IMR-90 (cell line): ENCODE results near the gene INPP5A. TPM values are rescaled to one million over a fixed set of nuclear protein-coding genes. Genes with fewer than 3 reads are reported as not detected.

Experiments
- ATAC-seq: fragments of 200-7000 bp; cut with Tn5 transposase; 2 replicates; pipeline ENCODE4 v1.9.1; 2020; ENCODE audit warnings: low read depth, mild to moderate bottlenecking, moderate library complexity
- BruUV-seq: library from RNA; stranded (reverse); fragments of 400-500 nt; replicated peaks from 2 replicates; lab custom pipeline; 2021; lab: Mats Ljungman, UMichigan
- CTCF ChIA-PET: fragments of 300-600 bp; formaldehyde crosslinking; extraction: SDS; loops from one replicate; lab custom pipeline; 2021; ENCODE audit warnings: antibody characterized with exemption; lab: Yijun Ruan, JAX
- POLR2A ChIA-PET: fragments of 300-600 bp; sonication (Branson Sonifier 250); formaldehyde crosslinking; loops from one replicate; lab custom pipeline; 2022; ENCODE audit warnings: antibody characterized with exemption; ENCODE audit not compliant: unreplicated experiment; lab: Charles Lee
- DNase-seq: peaks from one replicate; pipeline ENCODE4 v3.0.0; 2013
- H2AFZ ChIP-seq: replicated peaks from 2 replicates; pipeline ENCODE3; 2013; ENCODE audit warnings: low read length, mild to moderate bottlenecking; ENCODE audit not compliant: poor library complexity
- H2AK5ac ChIP-seq: 2 replicates; pipeline ENCODE4 v1.6.1; 2013; ENCODE audit warnings: low read depth, low read length, inconsistent platforms
- H2AK9ac ChIP-seq: replicated peaks from 2 replicates; pipeline ENCODE3; 2013; ENCODE audit warnings: mild to moderate bottlenecking, low read depth, low read length, moderate library complexity; ENCODE audit not compliant: poor library complexity
- H2BK120ac ChIP-seq: 2 replicates; pipeline ENCODE4 v1.6.1; 2013; ENCODE audit warnings: low read depth, low read length, inconsistent platforms
- H2BK15ac ChIP-seq: 3 replicates; pipeline ENCODE4 v1.6.1; 2013; ENCODE audit warnings: low read depth, low read length, inconsistent platforms
- H2BK20ac ChIP-seq: 2 replicates; pipeline ENCODE4 v1.6.1; 2013; ENCODE audit warnings: low read depth, mild to moderate bottlenecking, inconsistent platforms, low read length, moderate library complexity
- H2BK5ac ChIP-seq: 2 replicates; pipeline ENCODE4 v1.6.1; 2013; ENCODE audit warnings: mild to moderate bottlenecking, low read depth, low read length, inconsistent platforms; ENCODE audit not compliant: poor library complexity, severe bottlenecking
- H3K14ac ChIP-seq: replicated peaks from 2 replicates; pipeline ENCODE4 v1.6.1; 2013; ENCODE audit warnings: low read depth, low read length, inconsistent platforms
- H3K18ac ChIP-seq: 2 replicates; pipeline ENCODE4 v1.6.1; 2013; ENCODE audit warnings: low read depth, low read length, control low read depth
- H3K23ac ChIP-seq: 2 replicates; pipeline ENCODE4 v1.6.1; 2013; ENCODE audit warnings: low read depth, low read length, inconsistent platforms
- H3K27ac ChIP-seq: 2 replicates; pipeline ENCODE4 v1.5.1; 2013; ENCODE audit warnings: mild to moderate bottlenecking, control low read depth, low read length; ENCODE audit not compliant: insufficient read depth
- H3K27me3 ChIP-seq: 2 replicates; pipeline ENCODE4 v1.6.1; 2013; ENCODE audit warnings: low read length; ENCODE audit not compliant: control insufficient read depth, insufficient read depth
- H3K36me3 ChIP-seq: 2 replicates; pipeline ENCODE4 v1.6.1; 2013; ENCODE audit warnings: low read length, mixed read lengths; ENCODE audit not compliant: control insufficient read depth, insufficient read depth
- H3K4ac ChIP-seq: 2 replicates; pipeline ENCODE4 v1.6.1; 2013; ENCODE audit warnings: low read depth, low read length, inconsistent platforms
- H3K4me1 ChIP-seq: 2 replicates; pipeline ENCODE4 v1.6.1; 2013; ENCODE audit warnings: low read length, mixed read lengths; ENCODE audit not compliant: control insufficient read depth, insufficient read depth
- H3K4me2 ChIP-seq: 2 replicates; pipeline ENCODE4 v1.6.1; 2013; ENCODE audit warnings: low read depth, mild to moderate bottlenecking, control low read depth, low read length, moderate library complexity
- H3K4me3 ChIP-seq: 2 replicates; pipeline ENCODE4 v1.5.1; 2013; ENCODE audit warnings: low read depth, mild to moderate bottlenecking, control low read depth, low read length, moderate library complexity; ENCODE audit not compliant: insufficient read depth
- H3K56ac ChIP-seq: 2 replicates; pipeline ENCODE4 v1.6.1; 2013; ENCODE audit warnings: low read length, inconsistent platforms; ENCODE audit not compliant: insufficient read depth; ENCODE audit errors: extremely low read depth
- H3K79me1 ChIP-seq, 2 experiments: 2 replicates each; pipeline ENCODE4 v1.6.1; 2013; ENCODE audit warnings: low read length in 2 of 2, inconsistent platforms in 1 of 2, low read depth in 1 of 2
- H3K9ac ChIP-seq: 2 replicates; pipeline ENCODE4 v1.6.1; 2013; ENCODE audit warnings: low read depth, low read length, control low read depth
- H3K9me1 ChIP-seq: 2 replicates; pipeline ENCODE4 v1.6.1; 2013; ENCODE audit warnings: low read length, inconsistent platforms; ENCODE audit not compliant: insufficient read depth
- H3K9me3 ChIP-seq: 2 replicates; pipeline ENCODE4 v1.6.1; 2013; ENCODE audit warnings: low read length; ENCODE audit not compliant: control insufficient read depth, insufficient read depth
- H4K20me1 ChIP-seq: 2 replicates; pipeline ENCODE4 v1.6.1; 2013; ENCODE audit warnings: low read length, inconsistent platforms; ENCODE audit not compliant: insufficient read depth
- H4K5ac ChIP-seq: 2 replicates; pipeline ENCODE4 v1.6.1; 2013; ENCODE audit warnings: mild to moderate bottlenecking, low read depth, low read length, control low read depth
- H4K8ac ChIP-seq, 2 experiments: 2 replicates each; pipeline ENCODE4 v1.6.1; 2013; ENCODE audit warnings: low read depth in 2 of 2, low read length in 2 of 2, control low read depth in 1 of 2, inconsistent platforms in 1 of 2
- H4K91ac ChIP-seq: 2 replicates; pipeline ENCODE4 v1.6.1; 2013; ENCODE audit warnings: low read depth, low read length, inconsistent platforms; ENCODE audit not compliant: insufficient read depth
- BHLHE40 ChIP-seq: fragments of 150-350 bp; IDR thresholded peaks from 2 replicates; pipeline ENCODE4 v1.6.1; 2016; ENCODE audit warnings: mild to moderate bottlenecking, low read depth, low read length
- CEBPB ChIP-seq: IDR thresholded peaks from 2 replicates; pipeline ENCODE4 v1.6.1; 2012; ENCODE audit warnings: low read depth, low read length, improper control_type of control experiment
- CHD1 ChIP-seq: IDR thresholded peaks from 2 replicates; pipeline ENCODE4 v1.6.1; 2012; ENCODE audit warnings: low read depth, low read length, improper control_type of control experiment
- CTCF ChIP-seq: conservative IDR thresholded peaks from 2 replicates; pipeline ENCODE4 v1.5.1; 2012; ENCODE audit warnings: mild to moderate bottlenecking, low read depth, low read length, improper control_type of control experiment
- ELK1 ChIP-seq: fragments of 150-350 bp; IDR thresholded peaks from 2 replicates; pipeline ENCODE4 v1.6.1; 2016; ENCODE audit warnings: low read depth, mild to moderate bottlenecking, low read length, moderate library complexity, borderline replicate concordance
- FOS ChIP-seq: fragments of 150-350 bp; IDR thresholded peaks from 2 replicates; pipeline ENCODE4 v1.6.1; 2016; ENCODE audit warnings: low read depth, low read length
- MAFK ChIP-seq: IDR thresholded peaks from 2 replicates; pipeline ENCODE4 v1.6.1; 2012; ENCODE audit warnings: low read depth, low read length, improper control_type of control experiment
- MAZ ChIP-seq: IDR thresholded peaks from 2 replicates; pipeline ENCODE4 v1.6.1; 2012; ENCODE audit warnings: low read depth, mild to moderate bottlenecking, low read length, improper control_type of control experiment, moderate library complexity, borderline replicate concordance
- MXI1 ChIP-seq: IDR thresholded peaks from 2 replicates; pipeline ENCODE4 v1.6.1; 2012; ENCODE audit warnings: low read depth, mild to moderate bottlenecking, low read length, moderate library complexity, borderline replicate concordance
- NFE2L2 ChIP-seq: fragments of 150-350 bp; IDR thresholded peaks from 2 replicates; pipeline ENCODE4 v1.6.1; 2016; ENCODE audit warnings: low read depth, mild to moderate bottlenecking, low read length
- POLR2A ChIP-seq: IDR thresholded peaks from 2 replicates; pipeline ENCODE4 v1.6.1; 2012; ENCODE audit warnings: mild to moderate bottlenecking, low read depth, low read length
- RAD21 ChIP-seq: IDR thresholded peaks from 2 replicates; pipeline ENCODE4 v1.6.1; 2012; ENCODE audit warnings: low read length, improper control_type of control experiment
- RCOR1 ChIP-seq: IDR thresholded peaks from 2 replicates; pipeline ENCODE4 v1.6.1; 2012; ENCODE audit warnings: mild to moderate bottlenecking, low read length, improper control_type of control experiment; ENCODE audit not compliant: insufficient replicate concordance
- RFX5 ChIP-seq: IDR thresholded peaks from 2 replicates; pipeline ENCODE4 v1.8.0; 2012; ENCODE audit warnings: low read depth, mild to moderate bottlenecking, low read length, moderate library complexity
- SMC3 ChIP-seq: fragments of 150-350 bp; IDR thresholded peaks from 2 replicates; pipeline ENCODE4 v1.6.1; 2016; ENCODE audit warnings: low read depth, mild to moderate bottlenecking, antibody characterized with exemption, low read length, moderate library complexity
- USF2 ChIP-seq: fragments of 150-350 bp; IDR thresholded peaks from 2 replicates; pipeline ENCODE4 v1.6.1; 2017; ENCODE audit warnings: mild to moderate bottlenecking, antibody characterized with exemption, low read length, low read depth
- WGBS, 2 experiments: methylation state at CpG; one replicate each; pipeline versions ENCODE4 v1.1.5 to v1.1.7; 2013; ENCODE audit warnings: missing lambda C conversion rate in 2 of 2; ENCODE audit not compliant: insufficient read length in 1 of 2; ENCODE audit errors: extremely low coverage in 2 of 2; 5-methylcytosine and 5-hydroxymethylcytosine counted together
- dilution Hi-C: fragments of 300-500 bp; cut with HindIII; formaldehyde crosslinking; loops from one replicate; pipeline ENCODE4 v1.14.3; 2018; ENCODE audit warnings: low sequenced_read_pairs; ENCODE audit not compliant: unreplicated experiment
- in situ Hi-C: fragments of 300-500 bp; cut with MboI; formaldehyde crosslinking; loops from 3 replicates; pipeline ENCODE4 v1.14.3; 2019; ENCODE audit warnings: low sequenced_read_pairs, inconsistent platforms, mixed read lengths
- intact Hi-C: fragments of 100-400 bp; cut with micrococcal nuclease; formaldehyde crosslinking; loops from 2 replicates; pipeline ENCODE4 v1.10.0; 2022
- polyA plus RNA-seq, 3 experiments: library from polyadenylated mRNA; depleted of rRNA; stranded (reverse); fragments of >200 nt; gene quantifications; 2 replicates each; pipeline ENCODE4 v1.2.3, GENCODE V29; 2012; ENCODE audit warnings: low replicate concordance in 1 of 3
- total RNA-seq: library from RNA; depleted of rRNA; stranded (reverse); fragments of >200 nt; gene quantifications from 2 replicates; pipeline ENCODE4 v1.2.3, GENCODE V29; 2012

The INPP5A gene
- total and polyA plus RNA-seq, 2 of the 4 experiments (the other 2 are of a cell fraction) = 21.4 to 36.7 TPM

- no peak overlapping the region for H3K14ac ChIP-seq
- WGBS, 2 experiments = 100% methylated on average over 3 of the region's 3 CpGs; no CpG with 5 or more reads in 1 of the 2 experiments
- intact Hi-C loops (no loop called here), in situ Hi-C loops (loop anchor here (25.0 kb wide), 2 partner anchors 477 to 602 kb away; no protein-coding TSS in a partner anchor), dilution Hi-C loops (no loop called here)
- H3K27me3 ChIP-seq = no peaks in the 10 kb centered on the region
- H3K4me1 ChIP-seq = no peaks in the 10 kb centered on the region; the same call in 1 of the 2 replicates
- H3K79me1 ChIP-seq = no peaks in the 10 kb centered on the region
- H3K23ac ChIP-seq = no peak overlapping the region
- no peak overlapping the region for H2BK5ac ChIP-seq
- H3K9me3 ChIP-seq = peaks cover 2% of the 10 kb centered on the region
- no peak overlapping the region for H3K27ac ChIP-seq
- no peak overlapping the region for H3K18ac ChIP-seq
- no peak overlapping the region for H3K9ac ChIP-seq
- no peak overlapping the region for H2BK120ac ChIP-seq
- no TSS peak for BruUV-seq
- DNase-seq (no peak), ATAC-seq (no peak)
- peaks cover 6% of the 10 kb centered on the region; the same call in 1 of the 2 replicates for H3K36me3 ChIP-seq
- peaks cover 7% of the 10 kb centered on the region; the same call in 1 of the 2 replicates for H3K9me1 ChIP-seq
- H4K5ac ChIP-seq = no peak overlapping the region
- H4K91ac ChIP-seq = no peak overlapping the region
- H3K56ac ChIP-seq = no peak overlapping the region
- H2AK9ac ChIP-seq = no peak overlapping the region
- H2BK15ac ChIP-seq = no peak overlapping the region
- H2BK20ac ChIP-seq = no peak overlapping the region
- H3K4ac ChIP-seq = no peak overlapping the region
- H2AFZ ChIP-seq = no peak overlapping the region
- no peak overlapping the region for H4K8ac ChIP-seq
- no peak overlapping the region for H2AK5ac ChIP-seq
- H3K4me2 ChIP-seq = no peak overlapping the region
- no peaks in the 10 kb centered on the region for H4K20me1 ChIP-seq
- ChIA-PET CTCF (interaction anchor here (0.6 kb wide), 1 partner anchor 345 kb away, joined by 3 read pairs; no protein-coding TSS in a partner anchor), POLR2A (no interaction called here)
- TF ChIP-seq SMC3 = no peak
- TF ChIP-seq MAZ = no peak
- TF ChIP-seq MXI1 = no peak
- no peak for TF ChIP-seq CHD1
- no peak for TF ChIP-seq FOS
- TF ChIP-seq CEBPB = no peak
- no peak for TF ChIP-seq USF2
- no peak for TF ChIP-seq POLR2A
- no peak for TF ChIP-seq RCOR1
- TF ChIP-seq RFX5 = no peak
- no peak for TF ChIP-seq CTCF
- TF ChIP-seq NFE2L2 = no peak
- TF ChIP-seq RAD21 = no peak
- no peak for TF ChIP-seq BHLHE40
- TF ChIP-seq ELK1 = no peak
- TF ChIP-seq MAFK = no peak
- H3K4me3 ChIP-seq = no peak overlapping the region
Measured at GRCh38 chr10:132660385-132660784, 122.8 kb downstream of the INPP5A start.
